Epithelial cell of esophagus (primary cell): ENCODE measurements around the gene SKI.
A peak's percentile ranks its signal among the peaks of the same experiment; 100 is the strongest.

Experiments used
- DNase-seq: peaks from one replicate; pipeline ENCODE4 v3.0.0; 2010; ENCODE audit warnings: low read depth
- H3K4me3 ChIP-seq: 2 replicates; pipeline ENCODE4 v1.5.1; 2011; ENCODE audit warnings: mild to moderate bottlenecking, low read length, control low read depth
- CTCF ChIP-seq: IDR thresholded peaks from 2 replicates; pipeline ENCODE4 v1.5.1; 2011; ENCODE audit warnings: low read depth, mild to moderate bottlenecking, low read length, control low read depth, inconsistent platforms; ENCODE audit not compliant: insufficient read depth; ENCODE audit errors: missing control alignments

SKI gene

GRCh38 chr1:2205191-2205952, 22.7 kb upstream of the SKI start:
- DNase-seq = peak; percentile 93
- TF ChIP-seq CTCF = no peak
- H3K4me3 ChIP-seq = peak overlapping the region; percentile 25

- TF ChIP-seq CTCF = no peak
- no peak overlapping the region for H3K4me3 ChIP-seq
Measured at GRCh38 chr1:2206813-2207487, 21.2 kb upstream of the SKI start.

GRCh38 chr1:2208309-2209239, 19.5 kb upstream of the SKI start:
- no peak overlapping the region for H3K4me3 ChIP-seq
- peak; percentile 85 for DNase-seq
- TF ChIP-seq CTCF = no peak

More at GRCh38 chr1:2206813-2207487, 21.2 kb upstream of the SKI start:
- no peak for DNase-seq

- DNase-seq = no peak
- H3K4me3 ChIP-seq = no peak overlapping the region
Measured at GRCh38 chr1:2209400-2210083, 18.6 kb upstream of the SKI start.

GRCh38 chr1:2210084-2210653, 17.9 kb upstream of the SKI start:
- DNase-seq = peak; percentile 76
- TF ChIP-seq CTCF = no peak
- no peak overlapping the region for H3K4me3 ChIP-seq

More at GRCh38 chr1:2209400-2210083, 18.6 kb upstream of the SKI start:
- TF ChIP-seq CTCF = no peak

- no peak overlapping the region for H3K4me3 ChIP-seq
- no peak for TF ChIP-seq CTCF
- no peak for DNase-seq
Measured at GRCh38 chr1:2210786-2211185, 17.3 kb upstream of the SKI start.
